Erythroblast (primary cell): ENCODE results near the gene TSKS.

ENCODE experiments used
- GATA1 ChIP-seq: IDR thresholded peaks from 2 replicates; pipeline ENCODE4 v1.6.1; 2011; ENCODE audit warnings: low read depth, mild to moderate bottlenecking, control low read depth, low read length, moderate library complexity
- POLR2A ChIP-seq: IDR thresholded peaks from 2 replicates; pipeline ENCODE4 v1.6.1; 2011; ENCODE audit warnings: mild to moderate bottlenecking, low read length

- TF ChIP-seq POLR2A = no peak
- TF ChIP-seq GATA1 = no peak
Observed at GRCh38 chr19:49806620-49806959, 43.5 kb upstream of the TSKS start.
